GM12891 (cell line): Measurements from ENCODE around the gene SUPT16H.

Source experiments
- PAX5 ChIP-seq: IDR thresholded peaks from 2 replicates; pipeline ENCODE4 v1.6.1; 2011; ENCODE audit warnings: low read length, moderate library complexity, mild to moderate bottlenecking; ENCODE audit not compliant: insufficient read depth, severe bottlenecking
- POLR2A ChIP-seq: IDR thresholded peaks from 2 replicates; pipeline ENCODE4 v1.6.1; 2011; ENCODE audit warnings: low read depth, low read length, control low read depth
- POLR2AphosphoS5 ChIP-seq: IDR thresholded peaks from 2 replicates; pipeline ENCODE4 v1.6.1; 2011; ENCODE audit warnings: low read depth, low read length, control low read depth
- POU2F2 ChIP-seq: IDR thresholded peaks from 2 replicates; pipeline ENCODE4 v1.6.1; 2011; ENCODE audit warnings: low read depth, mild to moderate bottlenecking, control low read depth, low read length, moderate library complexity
- SPI1 ChIP-seq: IDR thresholded peaks from 2 replicates; pipeline ENCODE4 v1.6.1; 2011; ENCODE audit warnings: low read depth, low read length, control low read depth
- TAF1 ChIP-seq: IDR thresholded peaks from 2 replicates; pipeline ENCODE4 v1.6.1; 2011; ENCODE audit warnings: low read depth, low read length, control low read depth

DNA sequence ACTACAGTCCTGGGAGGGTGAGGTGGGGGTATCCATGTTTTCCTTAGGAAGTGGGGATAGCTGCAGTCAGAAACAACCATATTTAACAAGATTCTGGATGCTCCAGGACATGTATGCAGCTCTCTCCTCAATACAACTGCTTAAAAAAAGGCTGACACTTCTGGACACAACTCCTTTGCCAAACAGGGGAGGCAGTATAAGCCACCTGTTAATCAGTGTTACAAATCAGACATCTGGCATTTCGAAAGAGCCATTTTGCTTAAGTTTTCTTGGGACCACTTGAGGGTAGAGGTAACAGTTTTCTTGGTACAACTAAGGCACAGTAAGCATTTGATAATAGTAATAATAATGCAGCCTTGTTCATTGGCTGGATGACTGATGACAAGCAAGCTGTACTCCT, 56.8 kb downstream of the SUPT16H start:
- TF ChIP-seq SPI1 (no peak), POLR2AphosphoS5 (no peak), POLR2A (no peak), TAF1 (no peak), PAX5 (no peak), POU2F2 (no peak)
